ENCODE measurements around the gene GASK1A. TPM values are rescaled to one million over a fixed set of nuclear protein-coding genes. Genes with fewer than 3 reads are reported as not detected.

The GASK1A gene
- total and polyA plus RNA-seq, 2 of the 8 experiments (the other 6 are each of a cell fraction or from before 2014, with no cell fraction given) = 4.7 to 7.9 TPM

- Histone ChIP-seq H2AK5ac (ENCODE audit: low read depth, low read length) (no peak overlapping the region), H3K79me2 (ENCODE audit: control insufficient read depth in 1 of 2, insufficient read depth in 2 of 2, low read length in 2 of 2) (no peaks in the 10 kb centered on the region), H2BK15ac (ENCODE audit: low read length) (no peak overlapping the region), H3K27ac (ENCODE audit: low read depth, low read length) (no peak overlapping the region), H3K9me3 (ENCODE audit: insufficient read depth in 2 of 2, low read depth in 1 of 2, low read length in 1 of 2) (peaks cover 0 to 2% of the 10 kb centered on the region in 2 experiments; a peak in 1 of 4 replicates), H4K5ac (ENCODE audit: insufficient read length, low read depth, low read length) (no peak overlapping the region), H2BK12ac (ENCODE audit: low read depth, low read length) (no peak overlapping the region), H3K56ac (replicated peaks; ENCODE audit: insufficient read length, low read depth, low read length) (no peak overlapping the region), H3K4me3 (ENCODE audit: extremely low read depth in 1 of 4, insufficient read depth in 2 of 4, low read depth in 3 of 4, low read length in 4 of 4) (no peak overlapping the region), H3K36me3 (ENCODE audit: control insufficient read depth in 2 of 4, insufficient read depth in 4 of 4, low read length in 3 of 4) (no peaks in the 10 kb centered on the region; a peak in 2 of 8 replicates), H3K9ac (replicated peaks in 1 of 4; ENCODE audit: extremely low read depth in 1 of 4, low read depth in 3 of 4, low read length in 3 of 4) (no peak overlapping the region), H3K4ac (replicated peaks; ENCODE audit: insufficient read length, low read depth, low read length) (no peak overlapping the region), H3K79me1 (ENCODE audit: low read depth, low read length) (no peaks in the 10 kb centered on the region), H3K23ac (ENCODE audit: insufficient read length) (no peak overlapping the region), H4K20me1 (replicated peaks in 1 of 2; ENCODE audit: control insufficient read depth in 1 of 2, insufficient read depth in 2 of 2, low read length in 2 of 2) (no peaks in the 10 kb centered on the region), H4K8ac (ENCODE audit: extremely low read depth, insufficient read depth, low read length) (no peak overlapping the region), H4K91ac (replicated peaks; ENCODE audit: insufficient read length, low read length) (no peak overlapping the region), H2AFZ (ENCODE audit: low read length) (no peak overlapping the region), H3K4me1 (replicated peaks in 1 of 4; ENCODE audit: control insufficient read depth in 3 of 4, insufficient read depth in 4 of 4, low read length in 3 of 4) (no peaks in the 10 kb centered on the region; a peak in 2 of 7 replicates), H3K4me2 (ENCODE audit: insufficient read depth in 1 of 2, low read depth in 2 of 2, low read length in 2 of 2) (no peak overlapping the region), H3K23me2 (ENCODE audit: low read depth, low read length) (no peaks in the 10 kb centered on the region), H3K14ac (ENCODE audit: insufficient read length) (no peak overlapping the region), H2BK5ac (ENCODE audit: low read depth, low read length) (no peak overlapping the region), H3K18ac (ENCODE audit: extremely low read depth, low read length) (no peak overlapping the region), H2BK120ac (replicated peaks; ENCODE audit: low read depth, low read length) (no peak overlapping the region), H3K27me3 (replicated peaks in 1 of 4; ENCODE audit: control insufficient read depth in 3 of 4, extremely low read depth in 1 of 4, insufficient read depth in 3 of 4, low read length in 3 of 4) (no peaks in the 10 kb centered on the region; a peak in 1 of 7 replicates), H2BK20ac (ENCODE audit: low read length) (no peak overlapping the region)
- WGBS, 2 experiments (ENCODE audit: extremely low coverage in 1 of 2, insufficient coverage in 1 of 2, insufficient read length in 1 of 2, insufficient replicate concordance in 2 of 2, low coverage in 1 of 2, low lambda C conversion rate in 2 of 2, missing lambda C conversion rate in 1 of 2) = 89% methylated on average over 15 of the region's 15 CpGs; no CpG with 5 or more reads in 1 of the 2 experiments
- ChIA-PET CTCF (ENCODE audit: partially characterized antibody) (interaction anchor here (3.4 kb wide), 1 partner anchor 94 kb away, joined by 19 read pairs; no protein-coding TSS in a partner anchor), POLR2A (ENCODE audit: partially characterized antibody) (no interaction called here)
- no peak for FAIRE-seq
- no peak for DNase-seq (ENCODE audit: low read depth in 1 of 2, low spot score in 2 of 2)
- no peak for TF ChIP-seq BCL11A (IDR thresholded peaks at IDR 0.05; ENCODE audit: low read depth in 2 of 2, low read length in 2 of 2)
- TF ChIP-seq MAX (IDR thresholded peaks at IDR 0.05) = no peak
- TF ChIP-seq EP300 (IDR thresholded peaks at IDR 0.05; ENCODE audit: borderline replicate concordance in 1 of 2, low read depth in 2 of 2, low read length in 2 of 2) = no peak
Observed at GRCh38 chr3:43055806-43056770, 77.0 kb downstream of the GASK1A start.
